B cell (primary cell): ENCODE results near the gene RGP1. TPM values are rescaled to one million over a fixed set of nuclear protein-coding genes. Genes with fewer than 3 reads are reported as not detected.

Source experiments
- ATAC-seq: fragments of 200-7000 bp; cut with Tn5 transposase; one replicate; pipeline ENCODE4 v1.10.0; 2021; ENCODE audit warnings: low read depth, mild to moderate bottlenecking, moderate number of reproducible peaks, moderate library complexity
- CTCF ChIA-PET: fragments of 350-600 bp; sonication (Branson Sonifier 250); formaldehyde crosslinking; loops from one replicate; lab custom pipeline; 2021; ENCODE audit warnings: antibody characterized with exemption, inconsistent platforms; lab: Charles Lee
- POLR2A ChIA-PET: fragments of 350-600 bp; sonication (Branson Sonifier 250); formaldehyde crosslinking; loops from one replicate; lab custom pipeline; 2021; ENCODE audit warnings: antibody characterized with exemption; lab: Charles Lee
- DNase-seq: peaks from one replicate; pipeline ENCODE4 v3.0.0; 2013
- H2AFZ ChIP-seq: 2 replicates; pipeline ENCODE4 v1.6.1; 2012; ENCODE audit warnings: mild to moderate bottlenecking, low read depth, low read length; ENCODE audit not compliant: insufficient read depth, poor library complexity, severe bottlenecking
- H3K27ac ChIP-seq, 2 donors: 1 replicate in 1 of 2; 2 replicates in 1 of 2; pipeline ENCODE4 v1.5.1; 2012 to 2013; ENCODE audit warnings: low read length in 2 of 2, mild to moderate bottlenecking in 2 of 2, moderate library complexity in 1 of 2
- H3K27me3 ChIP-seq, 4 experiments: fragments of 200-600 bp in 1 of 4; sonication (generic) in 1 of 4; replicated peaks in 1 of 4; 1 replicate in 2 of 4; 2 replicates in 2 of 4; pipeline versions ENCODE4 v1.6.1 to v1.7.0; 2013 to 2016; ENCODE audit warnings: low read length in 3 of 4, mild to moderate bottlenecking in 2 of 4, mixed read lengths in 1 of 4, moderate library complexity in 1 of 4; ENCODE audit not compliant: insufficient read depth in 4 of 4, control insufficient read depth in 3 of 4; ENCODE audit errors: control extremely low read depth in 1 of 4
- H3K36me3 ChIP-seq, 2 experiments: replicated peaks in 1 of 2; 1 replicate in 1 of 2; 2 replicates in 1 of 2; pipeline versions ENCODE4 v1.6.1 to v1.7.1; 2013; ENCODE audit warnings: low read length in 1 of 2; ENCODE audit not compliant: insufficient read depth in 2 of 2, control insufficient read depth in 1 of 2; ENCODE audit errors: control extremely low read depth in 1 of 2, extremely low read depth in 1 of 2
- H3K4me1 ChIP-seq, 2 donors: fragments of 200-600 bp in 1 of 2; sonication (generic) in 1 of 2; 1 replicate in 1 of 2; 2 replicates in 1 of 2; pipeline versions ENCODE4 v1.5.1 to v1.6.1; 2013 to 2017; ENCODE audit warnings: low read length in 2 of 2; ENCODE audit not compliant: control insufficient read depth in 2 of 2, insufficient read depth in 2 of 2
- H3K4me2 ChIP-seq: replicated peaks from 2 replicates; pipeline ENCODE3; 2012; ENCODE audit warnings: mild to moderate bottlenecking, low read depth, low read length; ENCODE audit not compliant: poor library complexity, severe bottlenecking
- H3K4me3 ChIP-seq, 5 experiments: fragments of 200-600 bp in 1 of 5; sonication (generic) in 1 of 5; 1 replicate in 3 of 5; 2 replicates in 2 of 5; pipeline versions ENCODE4 v1.5.1 to v1.7.0; 2011 to 2016; ENCODE audit warnings: low read length in 4 of 5, mild to moderate bottlenecking in 4 of 5, low read depth in 2 of 5, control low read depth in 1 of 5, moderate library complexity in 1 of 5; ENCODE audit not compliant: insufficient read depth in 1 of 5; ENCODE audit errors: control extremely low read depth in 1 of 5, extremely low read depth in 1 of 5
- H3K79me2 ChIP-seq: fragments of 200-600 bp; sonication (generic); one replicate; pipeline ENCODE4 v1.6.0; 2016; ENCODE audit warnings: low read length; ENCODE audit not compliant: control insufficient read depth, insufficient read depth
- H3K9ac ChIP-seq: fragments of 200-600 bp; sonication (generic); 2 replicates; pipeline ENCODE4 v1.6.1; 2017; ENCODE audit warnings: mild to moderate bottlenecking, low read length, moderate library complexity
- H3K9me3 ChIP-seq, 3 donors: one replicate each; pipeline versions ENCODE4 v1.6.1 to v1.7.1; 2013; ENCODE audit warnings: low read length in 2 of 3; ENCODE audit not compliant: control insufficient read depth in 2 of 3, insufficient read depth in 1 of 3; ENCODE audit errors: control extremely low read depth in 1 of 3
- H4K20me1 ChIP-seq: 2 replicates; pipeline ENCODE4 v1.6.0; 2012; ENCODE audit warnings: mild to moderate bottlenecking, low read length; ENCODE audit not compliant: insufficient read depth, control insufficient read depth, poor library complexity, severe bottlenecking
- H3K27ac Mint-ChIP-seq: one replicate; pipeline ENCODE4 v1.8.0; 2021; ENCODE audit warnings: mixed read lengths
- H3K27me3 Mint-ChIP-seq: one replicate; pipeline ENCODE4 v1.8.0; 2021; ENCODE audit warnings: mixed read lengths
- H3K4me1 Mint-ChIP-seq: one replicate; pipeline ENCODE4 v1.8.0; 2021; ENCODE audit warnings: mixed read lengths
- H3K4me3 Mint-ChIP-seq: one replicate; pipeline ENCODE4 v1.8.0; 2021; ENCODE audit warnings: mixed read lengths
- H3K9me3 Mint-ChIP-seq: one replicate; pipeline ENCODE4 v1.8.0; 2022; ENCODE audit warnings: mixed read lengths; ENCODE audit not compliant: insufficient read depth
- CTCF ChIP-seq: fragments of 200-600 bp; IDR thresholded peaks from one replicate; pipeline ENCODE4 v1.8.0; 2022; ENCODE audit warnings: antibody characterized with exemption, mild to moderate bottlenecking
- EZH2 ChIP-seq: IDR thresholded peaks from 2 replicates; pipeline ENCODE4 v1.6.1; 2012; ENCODE audit warnings: borderline replicate concordance, low read depth, mild to moderate bottlenecking, moderate library complexity, low read length; ENCODE audit not compliant: insufficient read depth, poor library complexity, severe bottlenecking
- WGBS: methylation state at CpG from one replicate; pipeline ENCODE4 v1.1.5; 2013; ENCODE audit warnings: missing lambda C conversion rate; ENCODE audit not compliant: insufficient coverage; 5-methylcytosine and 5-hydroxymethylcytosine counted together
- intact Hi-C: fragments of 100-400 bp; cut with micrococcal nuclease; formaldehyde crosslinking; loops from one replicate; pipeline ENCODE4 v1.10.0; 2022
- polyA plus RNA-seq: library from polyadenylated mRNA; depleted of rRNA; stranded (reverse); fragments of >200 nt; gene quantifications from 2 replicates; pipeline ENCODE4 v1.2.3, GENCODE V29; 2012
- total RNA-seq, 2 donors: library from RNA; stranded (reverse); fragments of 120-200 nt in 1 of 2; gene quantifications; 1 replicate in 1 of 2; 2 replicates in 1 of 2; pipeline versions ENCODE4 v1.2.3 to v1.2.4, GENCODE V29; 2013 to 2022

Gene RGP1
- total and polyA plus RNA-seq, 2 donors (not counting 1 experiment from before 2014, with no cell fraction given): 17.6 to 42.3 TPM

GRCh38 chr9:35767458-35767857 is 18.4 kb downstream of the RGP1 start:
- H3K9me3 Mint-ChIP-seq: no peaks in the 10 kb centered on the region
- peaks cover 12% of the 10 kb centered on the region for H3K4me1 Mint-ChIP-seq
- POLR2A ChIA-PET: interaction anchor here (0.7 kb wide), 2 partner anchors 9 to 23 kb away, joined by 7 to 11 read pairs; no protein-coding TSS in a partner anchor

GRCh38 chr9:35769763-35770162 is 20.7 kb downstream of the RGP1 start:
- DNase-seq (no peak), ATAC-seq (no peak)
- Mint-ChIP-seq H3K27ac (no peak overlapping the region), H3K27me3 (no peaks in the 10 kb centered on the region), H3K4me3 (no peak overlapping the region), H3K9me3 (no peaks in the 10 kb centered on the region), H3K4me1 (peaks cover 5% of the 10 kb centered on the region)
- WGBS: 100% methylated on average over 1 of the region's 1 CpG
- Histone ChIP-seq H3K4me1 (peaks cover 0 to under 1% of the 10 kb centered on the region in 2 donors), H3K79me2 (peaks cover 73% of the 10 kb centered on the region), H4K20me1 (peaks cover 54% of the 10 kb centered on the region), H3K27me3 (no peaks in the 10 kb centered on the region), H3K36me3 (peaks cover 2 to 17% of the 10 kb centered on the region in 2 experiments), H2AFZ (no peak overlapping the region), H3K27ac (no peak overlapping the region), H3K9me3 (no peaks in the 10 kb centered on the region), H3K4me3 (no peak overlapping the region), H3K4me2 (no peak overlapping the region), H3K9ac (no peak overlapping the region)
- ChIA-PET CTCF (interaction anchor here (0.6 to 3.8 kb wide), 5 partner anchors 12 to 112 kb away, joined by 3 to 22 read pairs (median 4); partner anchors contain the start of gene RMRP), POLR2A (no interaction called here)
- TF ChIP-seq EZH2: no peak
- no peak for TF ChIP-seq CTCF
- intact Hi-C loops: no loop called here

More at GRCh38 chr9:35767458-35767857, 18.4 kb downstream of the RGP1 start:
- peaks cover 85% of the 10 kb centered on the region for H3K79me2 ChIP-seq
- WGBS: no CpG with 5 or more reads among the region's 1 CpG
- H3K27me3 ChIP-seq: no peaks in the 10 kb centered on the region
- H3K4me1 ChIP-seq: no peaks in the 10 kb centered on the region
- H4K20me1 ChIP-seq: peaks cover 62% of the 10 kb centered on the region
- H3K27ac ChIP-seq: no peak overlapping the region
- no peak for TF ChIP-seq EZH2
- no peak for TF ChIP-seq CTCF
- Mint-ChIP-seq H3K27me3 (no peaks in the 10 kb centered on the region), H3K27ac (no peak overlapping the region), H3K4me3 (no peak overlapping the region)
- H2AFZ ChIP-seq: no peak overlapping the region
- peaks cover 2 to 17% of the 10 kb centered on the region in 2 experiments for H3K36me3 ChIP-seq
- intact Hi-C loops: no loop called here
- peaks cover 0 to 2% (median 0%) of the 10 kb centered on the region in 3 donors for H3K9me3 ChIP-seq
- ATAC-seq (no peak), DNase-seq (no peak)
- CTCF ChIA-PET: interaction anchor here (1.0 kb wide), 1 partner anchor 8 kb away, joined by 3 read pairs; no protein-coding TSS in a partner anchor
- no peak overlapping the region for H3K9ac ChIP-seq
- no peak overlapping the region for H3K4me3 ChIP-seq
- H3K4me2 ChIP-seq: no peak overlapping the region
